ENCODE results near the gene RHOT2. TPM values are rescaled to one million over a fixed set of nuclear protein-coding genes. Genes with fewer than 3 reads are reported as not detected.

RHOT2 gene
- polyA plus RNA-seq, 4 donors = 70.5 to 111 (median 77.6) TPM

- DNase-seq (ENCODE audit: low read depth in 4 of 4, low spot score in 3 of 4) = no peak
These were observed 1.4 kb upstream of the RHOT2 start for GRCh38 chr16:666572-666971.

GRCh38 chr16:667113-667779 is 686 bp upstream of the RHOT2 start:
- no peak for DNase-seq (ENCODE audit: low read depth in 4 of 4, low spot score in 3 of 4)

DNA sequence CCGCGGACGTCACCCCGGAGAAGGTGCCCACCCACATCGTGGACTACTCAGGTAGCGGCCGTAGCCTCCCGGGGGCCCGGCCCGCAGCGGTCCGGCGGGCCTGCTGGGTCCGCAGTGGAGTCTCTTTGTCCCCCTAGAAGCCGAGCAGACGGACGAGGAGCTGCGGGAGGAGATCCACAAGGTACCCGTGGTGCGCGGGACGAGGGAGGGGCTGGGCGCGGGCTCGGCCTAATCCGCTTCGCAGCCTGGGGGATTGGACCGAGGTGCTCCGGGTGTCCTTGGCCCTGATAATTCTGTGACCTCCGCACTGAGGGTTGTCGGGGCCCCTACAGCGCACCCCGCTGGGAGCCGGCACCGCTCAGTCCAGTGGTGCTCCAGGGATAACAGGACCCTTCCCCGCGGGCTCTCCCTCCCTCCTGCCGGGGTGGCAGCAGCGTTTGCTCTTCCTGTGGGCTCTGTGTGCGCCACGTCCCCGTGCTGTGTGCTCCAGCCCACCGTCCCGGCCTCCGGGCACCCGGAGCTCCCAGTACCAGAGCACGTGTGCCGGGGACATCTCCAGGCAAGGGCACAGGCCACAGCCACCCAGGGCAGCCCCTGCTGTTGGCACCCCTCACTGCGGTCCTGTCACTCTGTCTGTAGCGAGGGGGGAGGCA is 713 bp downstream of the RHOT2 start:
- DNase-seq (ENCODE audit: low read depth in 4 of 4, low spot score in 3 of 4) = no peak

GRCh38 chr16:669666-670065 is 1.7 kb downstream of the RHOT2 start:
- no peak for DNase-seq (ENCODE audit: low read depth in 4 of 4, low spot score in 3 of 4)

GRCh38 chr16:670485-671352 is 2.8 kb downstream of the RHOT2 start:
- no peak for DNase-seq (ENCODE audit: low read depth in 4 of 4, low spot score in 3 of 4)

DNA sequence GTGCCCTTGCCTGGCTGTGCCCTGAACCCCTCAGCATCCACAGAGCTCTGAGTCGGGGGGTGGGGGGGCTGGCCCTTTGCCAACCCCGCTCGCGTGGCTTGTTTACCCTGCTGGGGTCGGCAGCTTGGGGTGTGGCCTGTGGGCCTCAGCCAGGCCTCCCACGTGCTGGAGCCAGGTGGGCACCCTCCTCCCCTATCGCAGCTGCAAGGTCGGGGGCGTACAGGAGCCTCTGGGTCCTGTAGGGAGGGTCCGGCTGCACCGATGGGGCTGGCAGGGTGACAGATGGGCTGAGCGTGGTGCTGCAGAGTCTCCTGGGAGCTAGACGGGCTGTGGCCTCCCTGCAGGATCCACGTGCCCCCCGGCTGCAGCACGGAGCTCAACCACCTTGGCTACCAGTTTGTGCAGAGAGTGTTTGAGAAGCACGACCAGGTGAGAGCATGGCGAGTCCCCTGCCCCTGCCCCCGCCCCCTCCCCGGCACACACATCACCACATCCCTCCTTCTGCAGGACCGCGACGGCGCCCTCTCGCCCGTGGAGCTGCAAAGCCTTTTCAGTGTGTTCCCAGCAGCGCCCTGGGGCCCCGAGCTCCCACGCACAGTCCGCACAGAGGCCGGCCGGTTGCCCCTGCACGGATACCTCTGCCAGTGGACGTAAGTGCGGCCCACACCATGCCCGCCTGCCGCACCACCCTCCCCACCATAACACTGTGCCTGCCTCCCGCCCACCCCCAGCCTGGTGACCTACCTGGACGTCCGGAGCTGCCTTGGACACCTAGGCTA is 3.6 kb downstream of the RHOT2 start:
- DNase-seq (ENCODE audit: low read depth in 4 of 4, low spot score in 3 of 4) = no peak

DNA sequence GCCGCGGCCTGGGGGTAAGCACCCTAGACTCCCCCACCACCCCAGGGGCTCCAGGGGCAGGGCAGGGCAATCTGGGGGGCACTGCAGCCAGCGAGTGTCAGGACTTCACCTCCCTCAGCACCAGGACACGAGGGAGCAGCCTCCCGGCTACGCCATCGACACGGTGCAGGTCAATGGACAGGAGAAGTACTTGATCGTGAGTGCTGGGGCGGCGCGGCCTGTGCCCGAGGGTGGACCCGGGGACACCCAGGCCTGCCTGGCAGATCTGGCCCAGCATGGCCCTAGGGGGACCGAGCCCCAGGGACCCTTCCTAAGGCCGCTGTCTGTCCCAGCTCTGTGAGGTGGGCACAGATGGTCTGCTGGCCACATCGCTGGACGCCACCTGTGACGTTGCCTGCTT is 4.4 kb downstream of the RHOT2 start:
- DNase-seq (ENCODE audit: low read depth in 4 of 4, low spot score in 3 of 4) = no peak

DNA sequence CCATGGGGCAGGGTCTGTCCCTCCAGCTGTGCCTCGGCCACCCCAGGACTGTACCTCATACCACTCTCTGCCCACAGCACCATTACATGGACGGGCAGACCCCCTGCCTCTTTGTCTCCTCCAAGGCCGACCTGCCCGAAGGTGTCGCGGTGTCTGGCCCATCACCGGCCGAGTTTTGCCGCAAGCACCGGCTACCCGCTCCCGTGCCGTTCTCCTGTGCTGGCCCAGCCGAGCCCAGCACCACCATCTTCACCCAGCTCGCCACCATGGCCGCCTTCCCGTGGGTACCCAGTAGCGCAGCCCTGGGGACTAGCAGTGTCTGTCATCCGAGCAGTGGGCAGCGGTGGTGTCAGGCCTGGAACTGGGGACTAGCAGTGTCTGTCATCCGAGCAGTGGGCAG is 4.9 kb downstream of the RHOT2 start:
- DNase-seq (ENCODE audit: low read depth in 4 of 4, low spot score in 3 of 4) = no peak

GRCh38 chr16:673399-673991 is 5.6 kb downstream of the RHOT2 start:
- no peak for DNase-seq (ENCODE audit: low read depth in 4 of 4, low spot score in 3 of 4)

DNA sequence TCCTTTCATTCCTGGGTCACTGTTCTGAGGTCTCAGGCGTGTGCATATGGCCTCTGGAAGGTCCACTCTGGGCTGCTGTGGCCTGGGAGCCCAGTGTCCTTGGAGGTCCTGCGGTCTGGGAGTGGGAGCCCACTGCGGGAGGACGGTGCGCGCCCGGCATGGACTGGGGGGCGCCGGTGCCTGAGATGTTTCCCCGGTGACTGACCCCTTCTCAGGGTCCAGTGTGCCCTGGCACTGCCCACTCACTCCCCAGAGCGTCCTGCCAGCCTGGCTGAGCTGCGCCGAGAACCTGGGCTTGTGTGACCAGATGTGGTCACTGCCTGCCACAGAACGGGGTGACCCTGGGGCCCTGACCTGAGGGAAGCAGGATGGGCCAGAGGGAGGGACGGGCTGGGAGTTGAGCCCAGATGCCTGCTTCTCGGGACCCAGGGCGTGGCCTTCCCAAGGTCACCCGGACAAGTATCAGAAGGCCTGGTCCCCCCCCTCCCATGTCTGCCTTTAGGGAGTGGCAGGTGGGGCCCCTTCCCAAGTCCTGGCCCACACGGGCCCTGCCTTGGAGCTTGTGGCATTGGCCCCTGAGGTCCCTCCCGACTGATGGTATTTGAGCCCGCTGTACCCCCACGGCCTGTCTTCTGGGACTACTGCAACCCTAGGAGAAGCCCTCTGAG is 6.4 kb downstream of the RHOT2 start:
- no peak for DNase-seq (ENCODE audit: low read depth in 4 of 4, low spot score in 3 of 4)

DNA sequence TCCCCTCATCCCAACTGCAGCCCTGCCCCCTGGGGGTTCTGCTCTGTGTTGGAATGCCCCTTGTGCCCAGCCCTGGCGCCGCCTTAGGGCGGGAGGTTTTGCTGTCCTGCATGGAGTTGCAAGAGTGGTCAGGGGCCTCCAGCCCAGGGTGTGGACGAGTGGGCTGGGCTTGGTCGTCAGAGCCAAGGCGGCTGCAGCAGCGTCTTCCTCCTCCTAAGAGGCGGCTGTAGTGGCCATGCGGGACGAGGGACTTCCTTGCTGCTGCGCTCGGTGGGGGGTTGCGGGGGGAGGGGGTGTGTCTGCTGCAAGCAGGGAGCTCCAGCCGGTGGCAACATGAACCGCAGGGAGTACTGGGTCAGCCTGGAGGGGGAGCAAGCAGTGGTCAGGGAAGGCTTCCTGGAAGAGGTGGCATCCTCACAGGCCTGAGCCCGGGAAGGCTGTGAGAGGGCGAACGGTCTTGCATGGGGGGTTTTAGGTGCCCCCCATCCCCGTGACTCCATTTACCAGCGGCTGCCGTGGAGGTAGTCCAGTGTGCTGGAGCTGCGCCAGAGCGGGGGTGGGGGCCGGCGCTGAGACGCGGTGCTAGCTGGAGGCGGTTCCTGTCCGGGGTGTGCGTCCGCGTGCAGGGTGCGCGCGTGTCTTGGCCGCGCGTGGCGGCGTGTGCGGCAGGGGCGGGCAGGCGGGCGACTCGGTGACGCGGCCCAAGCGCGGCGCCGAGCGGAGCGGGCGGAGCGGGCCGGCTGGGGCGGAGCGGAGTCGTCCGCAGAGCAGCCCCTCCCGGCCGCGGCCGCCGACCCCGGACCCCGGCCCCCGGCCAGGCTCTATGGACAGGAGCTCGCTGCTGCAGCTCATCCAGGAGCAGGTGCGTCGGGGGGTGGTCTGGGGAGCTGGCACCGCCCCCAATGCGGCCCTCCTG is 7.3 kb downstream of the RHOT2 start, which contains the start of gene RHBDL1:
RHBDL1 (plus strand) TSS at position 704 of the 916 bp plus-strand sequence; CDS start at position 824, 120 bp downstream.
- no peak for DNase-seq (ENCODE audit: low read depth in 4 of 4, low spot score in 3 of 4)

- DNase-seq (ENCODE audit: low read depth in 4 of 4, low spot score in 3 of 4) = no peak
These were observed 8.1 kb downstream of the RHOT2 start for GRCh38 chr16:675884-676564.

DNA sequence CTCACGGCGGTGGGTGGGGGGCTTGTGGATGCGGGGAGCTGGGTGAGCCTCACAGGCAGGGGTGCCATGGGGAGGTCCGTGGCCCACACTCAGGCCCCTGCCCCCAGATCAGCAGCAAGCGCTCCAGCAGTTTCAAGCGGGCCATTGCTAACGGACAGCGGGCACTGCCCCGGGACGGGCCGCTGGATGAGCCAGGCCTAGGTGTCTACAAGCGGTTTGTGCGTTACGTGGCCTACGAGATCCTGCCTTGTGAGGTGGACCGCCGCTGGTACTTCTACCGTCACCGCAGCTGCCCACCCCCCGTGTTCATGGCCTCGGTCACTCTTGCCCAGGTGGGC is 8.6 kb downstream of the RHOT2 start:
- no peak for DNase-seq (ENCODE audit: low read depth in 4 of 4, low spot score in 3 of 4)

- no peak for DNase-seq (ENCODE audit: low read depth in 4 of 4, low spot score in 3 of 4)
These were observed 9.0 kb downstream of the RHOT2 start for GRCh38 chr16:676913-677312.

DNA sequence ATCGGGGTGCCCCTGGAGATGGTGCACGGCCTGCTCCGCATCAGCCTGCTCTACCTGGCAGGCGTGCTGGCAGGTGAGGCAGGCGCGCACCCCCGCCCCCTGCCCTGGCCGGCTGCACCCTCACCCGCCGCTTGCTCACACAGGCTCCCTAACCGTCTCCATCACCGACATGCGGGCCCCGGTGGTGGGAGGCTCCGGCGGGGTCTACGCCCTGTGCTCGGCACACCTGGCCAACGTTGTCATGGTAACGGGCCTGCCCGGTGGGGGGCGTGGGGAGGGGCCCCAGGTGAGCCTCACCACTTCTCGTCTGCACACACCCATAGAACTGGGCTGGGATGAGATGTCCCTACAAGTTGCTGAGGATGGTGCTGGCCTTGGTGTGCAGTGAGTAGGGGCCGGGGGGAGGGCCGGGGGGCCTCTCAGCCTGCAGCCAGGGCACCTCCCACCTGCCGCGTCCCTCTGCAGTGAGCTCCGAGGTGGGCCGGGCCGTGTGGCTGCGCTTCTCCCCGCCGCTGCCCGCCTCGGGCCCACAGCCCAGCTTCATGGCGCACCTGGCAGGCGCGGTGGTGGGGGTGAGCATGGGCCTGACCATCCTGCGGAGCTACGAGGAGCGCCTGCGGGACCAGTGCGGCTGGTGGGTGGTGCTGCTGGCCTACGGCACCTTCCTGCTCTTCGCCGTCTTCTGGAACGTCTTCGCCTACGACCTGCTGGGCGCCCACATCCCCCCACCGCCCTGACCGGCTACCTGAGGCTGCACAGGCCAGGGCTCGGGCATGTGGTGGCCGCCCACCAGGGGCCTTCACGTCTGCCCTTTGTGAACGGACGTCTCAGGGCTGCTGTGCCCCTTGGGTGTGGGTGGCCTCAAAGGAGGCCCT is 9.6 kb downstream of the RHOT2 start:
- no peak for DNase-seq (ENCODE audit: low read depth in 4 of 4, low spot score in 3 of 4)

- no peak for DNase-seq (ENCODE audit: low read depth in 4 of 4, low spot score in 3 of 4)
These were observed 10.4 kb downstream of the RHOT2 start for GRCh38 chr16:678209-678857.

Measured in right renal pelvis (tissue), 4 donors.